NB4 (cell line): Measurements from ENCODE around the gene DAPP1.
A peak's percentile ranks its signal among the peaks of the same experiment; 100 is the strongest.
"Not testable (repeated sequence)": the region's sequence is repeated elsewhere in the genome, so short reads cannot be mapped to it uniquely, and the experiment has no call there.

Experiments used
- DNase-seq: peaks from one replicate; pipeline ENCODE4 v3.0.0; 2010; ENCODE audit warnings: low read depth
- H3K4me3 ChIP-seq: one replicate; pipeline ENCODE4 v1.5.1; 2011; ENCODE audit warnings: mild to moderate bottlenecking, low read depth, low read length, moderate library complexity
- CTCF ChIP-seq: IDR thresholded peaks from one replicate; pipeline ENCODE4 v1.5.1; 2012; ENCODE audit warnings: low read depth, low read length
- MAX ChIP-seq: IDR thresholded peaks from 2 replicates; pipeline ENCODE4 v1.6.1; 2011; ENCODE audit warnings: low read depth, low read length
- MYC ChIP-seq: IDR thresholded peaks from 2 replicates; pipeline ENCODE4 v1.6.1; 2011; ENCODE audit warnings: low read depth, low read length
- POLR2A ChIP-seq: IDR thresholded peaks from 2 replicates; pipeline ENCODE4 v1.6.1; 2011; ENCODE audit warnings: mild to moderate bottlenecking; ENCODE audit not compliant: insufficient read length; ENCODE audit errors: extremely low read depth

DAPP1 gene

GRCh38 chr4:99826016-99826415, 9.4 kb downstream of the DAPP1 start:
- DNase-seq: no peak
- no peak for TF ChIP-seq MAX
- TF ChIP-seq POLR2A: no peak
- no peak overlapping the region for H3K4me3 ChIP-seq

DNA sequence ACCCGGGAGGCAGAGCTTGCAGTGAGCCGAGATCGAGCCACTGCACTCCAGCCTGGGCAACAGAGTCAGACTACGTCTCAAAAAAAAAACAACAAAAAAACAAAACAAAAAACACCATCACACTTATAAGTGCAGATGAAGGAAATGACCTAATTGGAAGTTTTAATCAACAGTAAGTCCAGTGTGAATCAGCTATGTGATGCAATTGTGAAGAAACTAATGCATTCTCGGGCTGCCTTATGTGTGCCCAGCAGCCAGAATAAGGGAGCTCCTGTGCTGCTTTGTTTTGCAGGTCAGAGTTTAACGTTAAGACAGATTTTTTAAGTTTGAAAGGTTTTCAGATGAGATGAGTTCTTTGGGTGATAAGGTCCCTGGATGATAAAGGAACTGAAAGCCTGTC, 10.8 kb downstream of the DAPP1 start:
- TF ChIP-seq POLR2A: no peak
- TF ChIP-seq CTCF: no peak
- no peak for TF ChIP-seq MAX
- TF ChIP-seq MYC: no peak
- peak; percentile 19 for DNase-seq
- no peak overlapping the region for H3K4me3 ChIP-seq

GRCh38 chr4:99827857-99828256, 11.2 kb downstream of the DAPP1 start:
- TF ChIP-seq MAX (no peak), POLR2A (no peak)
- H3K4me3 ChIP-seq: no peak overlapping the region
- DNase-seq: no peak

DNA sequence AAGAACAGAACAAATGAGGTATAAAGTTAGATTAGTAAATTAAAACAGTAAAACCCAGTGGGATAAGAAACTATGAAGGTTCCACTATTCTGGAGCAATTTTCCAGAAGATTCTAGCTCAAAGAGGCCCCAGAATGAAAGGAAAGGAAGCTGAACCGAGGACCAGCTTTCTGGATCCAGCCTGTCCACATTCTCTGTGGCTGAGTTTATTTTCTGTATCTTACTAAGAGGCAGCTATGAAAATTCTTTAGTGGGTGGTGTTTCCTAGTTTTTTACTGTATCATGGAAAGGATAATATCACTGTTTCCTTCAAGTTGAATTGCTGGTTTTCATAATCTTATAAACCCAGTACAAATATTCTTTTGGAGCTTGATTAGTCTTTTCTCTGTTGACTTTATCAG, 11.8 kb downstream of the DAPP1 start:
- no peak for DNase-seq
- no peak for TF ChIP-seq MYC
- no peak for TF ChIP-seq MAX
- no peak for TF ChIP-seq CTCF
- no peak for TF ChIP-seq POLR2A
- H3K4me3 ChIP-seq: no peak overlapping the region

DNA sequence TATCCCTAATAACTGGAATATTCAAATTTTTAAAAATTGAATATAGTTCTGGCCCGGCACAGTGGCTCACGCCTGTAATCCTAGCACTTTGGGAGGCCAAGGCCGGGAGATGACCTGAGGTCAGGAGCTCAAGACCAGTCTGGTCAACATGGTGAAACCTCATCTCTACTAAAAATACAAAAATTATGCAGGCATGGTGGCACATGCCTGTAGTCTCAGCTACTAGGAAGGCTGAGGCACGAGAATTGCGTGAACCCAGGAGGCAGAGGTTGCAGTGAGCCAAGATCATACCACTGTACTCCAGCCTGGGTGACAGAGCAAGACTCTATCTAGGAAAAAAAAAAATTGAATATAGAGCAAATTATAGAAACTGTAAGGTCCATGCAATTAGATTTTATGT, 13.4 kb downstream of the DAPP1 start:
- not testable (repeated sequence) for H3K4me3 ChIP-seq, DNase-seq

DNA sequence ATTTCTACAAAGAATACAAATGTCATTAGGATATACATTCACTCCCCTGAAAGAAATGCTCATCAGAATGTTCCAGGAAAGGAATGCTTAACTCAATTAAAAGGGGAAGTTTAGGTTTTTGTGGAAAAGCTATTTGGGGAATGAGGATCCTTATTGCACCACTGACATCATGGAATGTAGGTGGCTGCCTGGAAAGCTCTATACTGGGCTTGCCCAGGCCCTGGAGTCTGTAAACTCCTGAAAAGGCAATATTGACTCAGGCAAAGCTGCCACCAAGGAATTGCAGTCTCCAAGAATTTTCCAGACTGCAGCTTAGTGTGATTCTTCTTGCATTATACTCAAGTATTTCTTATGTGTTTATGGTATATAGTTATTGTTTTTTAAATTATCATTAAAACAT, 15.7 kb downstream of the DAPP1 start:
- H3K4me3 ChIP-seq: no peak overlapping the region
- no peak for DNase-seq
- TF ChIP-seq MAX: no peak
- no peak for TF ChIP-seq CTCF
- no peak for TF ChIP-seq MYC
- TF ChIP-seq POLR2A: no peak

DNA sequence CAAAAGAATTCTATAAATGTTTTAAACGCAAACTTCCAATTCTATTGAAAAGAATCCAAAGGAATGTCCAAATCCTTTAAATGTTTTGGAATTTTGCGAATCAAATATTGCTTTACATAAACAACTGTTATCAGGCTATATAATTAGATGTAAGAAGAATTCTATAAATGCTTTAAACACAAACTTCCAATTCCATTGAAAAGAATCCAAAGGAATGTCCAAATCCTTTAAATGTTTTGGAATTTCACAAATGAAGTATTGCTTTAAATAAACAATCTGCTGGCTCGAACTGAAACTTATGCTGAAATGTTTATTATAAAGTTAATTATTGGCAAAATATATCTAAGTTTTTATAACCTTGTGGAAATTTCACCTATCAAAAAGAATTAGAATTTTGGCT, 16.1 kb downstream of the DAPP1 start:
- DNase-seq: no peak
- no peak overlapping the region for H3K4me3 ChIP-seq
- TF ChIP-seq MYC: no peak
- TF ChIP-seq MAX: no peak
- TF ChIP-seq POLR2A: no peak
- no peak for TF ChIP-seq CTCF
